GM04503 (cell line): ENCODE data around the gene CHAC1.
"Not testable (repeated sequence)": the region's sequence is repeated elsewhere in the genome, so short reads cannot be mapped to it uniquely, and the experiment has no call there.

ENCODE experiments used
- DNase-seq: peaks from one replicate; pipeline ENCODE4 v3.0.0-alpha.2; 2012; ENCODE audit warnings: low read depth

CHAC1 gene

GRCh38 chr15:40957041-40957555, 3.8 kb downstream of the CHAC1 start:
- no peak for DNase-seq

GRCh38 chr15:40957581-40958051, 4.3 kb downstream of the CHAC1 start:
- DNase-seq: no peak

- DNase-seq: no peak
Observed at GRCh38 chr15:40958146-40958545, 4.9 kb downstream of the CHAC1 start.

GRCh38 chr15:40958723-40959122, 5.5 kb downstream of the CHAC1 start:
- DNase-seq: no peak

GRCh38 chr15:40959331-40960141, 6.3 kb downstream of the CHAC1 start:
- no peak for DNase-seq

- DNase-seq: no peak
Observed at GRCh38 chr15:40960151-40960885, 7.0 kb downstream of the CHAC1 start.

- no peak for DNase-seq
Observed at GRCh38 chr15:40960925-40961324, 7.7 kb downstream of the CHAC1 start.

- not testable (repeated sequence) for DNase-seq
Observed at GRCh38 chr15:40961740-40962139, 8.5 kb downstream of the CHAC1 start.

- not testable (repeated sequence) for DNase-seq
Observed at GRCh38 chr15:40962317-40962716, 9.0 kb downstream of the CHAC1 start.

- DNase-seq: no peak
Observed at GRCh38 chr15:40963201-40963600, 9.9 kb downstream of the CHAC1 start.

- no peak for DNase-seq
Observed at GRCh38 chr15:40964006-40964405, 10.7 kb downstream of the CHAC1 start.

- no peak for DNase-seq
Observed at GRCh38 chr15:40964634-40965033, 11.4 kb downstream of the CHAC1 start.

- no peak for DNase-seq
Observed at GRCh38 chr15:40968290-40969085, 15.2 kb downstream of the CHAC1 start.

GRCh38 chr15:40969363-40969762, 16.1 kb downstream of the CHAC1 start:
- no peak for DNase-seq

GRCh38 chr15:40974879-40975278, 21.6 kb downstream of the CHAC1 start:
- no peak for DNase-seq

- DNase-seq: no peak
Observed at GRCh38 chr15:40976819-40977218, 23.5 kb downstream of the CHAC1 start.

- DNase-seq: no peak
Observed at GRCh38 chr15:40978141-40978540, 24.9 kb downstream of the CHAC1 start.

GRCh38 chr15:40978562-40978961, 25.3 kb downstream of the CHAC1 start:
- DNase-seq: no peak

- DNase-seq: no peak
Observed at GRCh38 chr15:40981186-40981585, 27.9 kb downstream of the CHAC1 start.

GRCh38 chr15:40982855-40983254, 29.6 kb downstream of the CHAC1 start:
- DNase-seq: peak; percentile 69

GRCh38 chr15:40984406-40984805, 31.1 kb downstream of the CHAC1 start:
- DNase-seq: no peak

GRCh38 chr15:40984964-40985363, 31.7 kb downstream of the CHAC1 start:
- peak; percentile 81 for DNase-seq
